WTC11 (cell line): ENCODE measurements around the gene CXCL16.

Experiments used
- ESRRA ChIP-seq: sonication (generic); formaldehyde crosslinking; IDR thresholded peaks from 2 replicates; pipeline ENCODE4 v1.8.1; 2022; ENCODE audit warnings: mild to moderate bottlenecking, missing genetic modification reagents, borderline replicate concordance
- MAX ChIP-seq: sonication (generic); formaldehyde crosslinking; IDR thresholded peaks from 2 replicates; pipeline ENCODE4 v1.8.0; 2022; ENCODE audit warnings: mild to moderate bottlenecking, missing genetic modification reagents
- NR2C2 ChIP-seq: sonication (generic); formaldehyde crosslinking; IDR thresholded peaks from 2 replicates; pipeline ENCODE4 v1.8.0; 2022; ENCODE audit warnings: mild to moderate bottlenecking, missing genetic modification reagents
- PREB ChIP-seq: sonication (generic); formaldehyde crosslinking; IDR thresholded peaks from 2 replicates; pipeline ENCODE4 v1.8.1; 2022; ENCODE audit warnings: mild to moderate bottlenecking, missing genetic modification reagents, moderate library complexity, borderline replicate concordance
- ZBTB43 ChIP-seq: sonication (generic); formaldehyde crosslinking; IDR thresholded peaks from 2 replicates; pipeline ENCODE4 v1.8.1; 2023; ENCODE audit warnings: mild to moderate bottlenecking, missing genetic modification reagents
- TF ChIP-seq, protein P1 (sequence below): fragments of 200-600 bp; IDR thresholded peaks from 2 replicates; pipeline ENCODE4 v1.8.0; 2022; ENCODE audit warnings: antibody characterized with exemption

- no peak for TF ChIP-seq NR2C2 (CRISPR knock-in tag)
- TF ChIP-seq MAX (CRISPR knock-in tag), result no peak
- TF ChIP-seq ESRRA (CRISPR knock-in tag), result no peak
- TF ChIP-seq, protein P1, sequence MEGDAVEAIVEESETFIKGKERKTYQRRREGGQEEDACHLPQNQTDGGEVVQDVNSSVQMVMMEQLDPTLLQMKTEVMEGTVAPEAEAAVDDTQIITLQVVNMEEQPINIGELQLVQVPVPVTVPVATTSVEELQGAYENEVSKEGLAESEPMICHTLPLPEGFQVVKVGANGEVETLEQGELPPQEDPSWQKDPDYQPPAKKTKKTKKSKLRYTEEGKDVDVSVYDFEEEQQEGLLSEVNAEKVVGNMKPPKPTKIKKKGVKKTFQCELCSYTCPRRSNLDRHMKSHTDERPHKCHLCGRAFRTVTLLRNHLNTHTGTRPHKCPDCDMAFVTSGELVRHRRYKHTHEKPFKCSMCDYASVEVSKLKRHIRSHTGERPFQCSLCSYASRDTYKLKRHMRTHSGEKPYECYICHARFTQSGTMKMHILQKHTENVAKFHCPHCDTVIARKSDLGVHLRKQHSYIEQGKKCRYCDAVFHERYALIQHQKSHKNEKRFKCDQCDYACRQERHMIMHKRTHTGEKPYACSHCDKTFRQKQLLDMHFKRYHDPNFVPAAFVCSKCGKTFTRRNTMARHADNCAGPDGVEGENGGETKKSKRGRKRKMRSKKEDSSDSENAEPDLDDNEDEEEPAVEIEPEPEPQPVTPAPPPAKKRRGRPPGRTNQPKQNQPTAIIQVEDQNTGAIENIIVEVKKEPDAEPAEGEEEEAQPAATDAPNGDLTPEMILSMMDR, result no peak
- TF ChIP-seq PREB (CRISPR knock-in tag), result no peak
- no peak for TF ChIP-seq ZBTB43
These were observed 13.7 kb upstream of the CXCL16 start for GRCh38 chr17:4753392-4753791.
